ENCODE data around the gene PIGB. TPM values are rescaled to one million over a fixed set of nuclear protein-coding genes. Genes with fewer than 3 reads are reported as not detected.

The PIGB gene
- total RNA-seq, 4 donors from 2014 or later = 12.9 to 29.4 (median 24.1) TPM

DNA sequence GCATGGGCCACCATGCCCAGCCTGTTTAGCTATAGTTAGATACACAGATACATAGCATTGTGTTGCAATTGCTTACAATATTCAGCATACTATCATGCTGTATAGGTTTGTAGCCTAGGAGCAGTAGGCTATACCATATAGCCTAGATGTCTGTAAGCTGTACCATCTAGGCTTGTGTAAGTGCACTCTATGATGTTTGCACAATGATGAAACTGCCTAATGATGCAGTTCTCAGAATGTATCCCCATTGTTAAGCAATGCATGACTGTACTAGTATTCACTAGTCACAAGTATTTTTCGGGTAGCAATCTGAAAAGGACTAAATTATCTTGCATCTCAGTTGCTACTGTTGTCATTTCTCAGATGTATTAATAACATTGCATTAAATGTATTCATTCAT is 16.0 kb downstream of the PIGB start:
- no peak for DNase-seq
- Histone ChIP-seq H3K27ac (no peak overlapping the region), H3K9me3 (no peaks in the 10 kb centered on the region), H3K36me3 (peaks cover 13 to 15% of the 10 kb centered on the region in 2 donors), H3K4me1 (no peaks in the 10 kb centered on the region), H3K27me3 (no peaks in the 10 kb centered on the region), H3K4me3 (replicated peaks in 1 of 3) (no peak overlapping the region)
- intact Hi-C loops (cut with DNase I) = no loop called here
- no peak for TF ChIP-seq POLR2A (IDR thresholded peaks at IDR 0.05)
- no peak for TF ChIP-seq CTCF (IDR thresholded peaks at IDR 0.05)
- WGBS, 2 donors = 100% methylated on average over 1 of the region's 1 CpG

DNA sequence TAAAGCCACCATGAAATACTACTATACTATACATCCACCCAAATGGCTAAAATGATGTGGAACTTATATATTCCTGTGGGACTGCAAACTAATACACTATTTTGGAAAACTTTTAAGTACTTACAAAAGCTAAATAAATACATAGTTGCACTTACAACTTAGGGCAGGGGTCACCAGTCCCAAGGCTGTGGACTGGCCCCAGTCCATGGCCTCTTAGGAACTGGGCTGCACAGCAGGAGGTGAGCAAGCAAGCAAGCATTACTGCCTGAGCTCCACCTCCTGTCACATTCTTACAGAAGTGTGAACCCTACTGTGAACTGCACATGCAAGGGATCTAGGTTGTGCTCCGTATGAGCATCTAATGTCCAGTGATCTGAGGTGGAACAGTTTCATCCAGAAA is 18.1 kb downstream of the PIGB start:
- 92 to 100% methylated on average over 1 of the region's 1 CpG for WGBS, 2 donors
- Histone ChIP-seq H3K27me3 (no peaks in the 10 kb centered on the region), H3K9me3 (no peaks in the 10 kb centered on the region), H3K4me1 (peaks cover 0 to under 1% of the 10 kb centered on the region in 2 donors), H3K27ac (no peak overlapping the region), H3K4me3 (replicated peaks in 1 of 3) (no peak overlapping the region), H3K36me3 (peaks cover 4 to 8% of the 10 kb centered on the region in 2 donors)
- no peak for DNase-seq
- intact Hi-C loops (cut with DNase I) = no loop called here
- TF ChIP-seq CTCF (IDR thresholded peaks at IDR 0.05) = no peak
- TF ChIP-seq POLR2A (IDR thresholded peaks at IDR 0.05) = no peak

GRCh38 chr15:55343168-55343567 is 24.1 kb downstream of the PIGB start:
- peak overlapping the region; percentile 94 to 98 (median 94) for H3K27ac ChIP-seq
- peak; percentile 29 to 40 for DNase-seq
- 26 to 34% methylated on average over 2 of the region's 2 CpGs for whole genome bisulfite sequencing, 2 donors
- TF ChIP-seq CTCF (IDR thresholded peaks at IDR 0.05) (no peak), POLR2A (IDR thresholded peaks at IDR 0.05) (no peak)
- H3K9me3 ChIP-seq = no peaks in the 10 kb centered on the region
- no peak overlapping the region for H3K4me3 ChIP-seq (replicated peaks in 1 of 3)
- intact Hi-C loops (cut with DNase I) = no loop called here
- no peaks in the 10 kb centered on the region for H3K36me3 ChIP-seq
- H3K4me1 ChIP-seq = peaks cover 12 to 25% of the 10 kb centered on the region in 2 donors
- no peaks in the 10 kb centered on the region for H3K27me3 ChIP-seq

- H3K9me3 ChIP-seq = no peaks in the 10 kb centered on the region
- no peak overlapping the region for H3K4me3 ChIP-seq (replicated peaks in 1 of 3)
- H3K27me3 ChIP-seq = no peaks in the 10 kb centered on the region
- H3K36me3 ChIP-seq = no peaks in the 10 kb centered on the region
- peak; percentile 79 to 90 for DNase-seq
- H3K4me1 ChIP-seq = peaks cover 12 to 25% of the 10 kb centered on the region in 2 donors
- intact Hi-C loops (cut with DNase I) = no loop called here
- WGBS, 2 donors = 39 to 58% methylated on average over 2 of the region's 2 CpGs
- peak overlapping the region; percentile 94 to 98 (median 94) for H3K27ac ChIP-seq
- TF ChIP-seq CTCF (IDR thresholded peaks at IDR 0.05) = no peak
- peak in 1 of 2 donors; percentile 59 for TF ChIP-seq POLR2A (IDR thresholded peaks at IDR 0.05)
These were observed 25.2 kb downstream of the PIGB start for GRCh38 chr15:55344206-55344605.

DNA sequence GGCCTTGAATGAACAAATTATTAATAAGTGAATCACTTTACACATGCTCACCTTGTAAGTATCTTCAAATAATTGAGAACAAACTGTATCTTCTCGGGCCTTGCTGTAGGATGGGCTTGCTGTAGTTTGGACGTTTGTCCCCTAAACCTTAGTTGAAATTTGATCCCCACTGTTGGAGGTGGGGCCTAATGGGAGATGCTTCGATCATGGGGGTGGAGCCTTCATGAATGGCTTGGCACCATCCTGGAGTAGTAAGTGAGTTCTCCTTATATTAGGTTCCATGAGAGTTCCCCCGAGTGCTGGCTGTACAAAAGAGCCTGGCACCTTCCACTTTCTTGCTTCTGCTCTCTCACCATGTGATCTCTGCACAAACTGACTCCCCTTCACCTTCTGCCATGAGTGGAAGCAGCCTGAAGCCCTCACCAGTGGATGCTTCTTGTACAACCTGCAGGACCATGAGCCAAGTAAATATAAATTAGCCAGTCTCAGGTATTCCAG is 29.3 kb downstream of the PIGB start:
- Histone ChIP-seq H3K27ac (no peak overlapping the region), H3K36me3 (no peaks in the 10 kb centered on the region), H3K4me1 (peaks cover 7 to 18% of the 10 kb centered on the region in 2 donors), H3K27me3 (no peaks in the 10 kb centered on the region), H3K9me3 (no peaks in the 10 kb centered on the region), H3K4me3 (replicated peaks in 1 of 3) (no peak overlapping the region)
- TF ChIP-seq CTCF (IDR thresholded peaks at IDR 0.05) (no peak), POLR2A (IDR thresholded peaks at IDR 0.05) (no peak)
- intact Hi-C loops (cut with DNase I) = no loop called here
- 65 to 77% methylated on average over 4 of the region's 4 CpGs for WGBS, 2 donors
- DNase-seq = no peak
